Stomach smooth muscle (tissue), 2 donors: ENCODE measurements around the gene LBR.

Source experiments
- H3K27ac ChIP-seq: one replicate; pipeline ENCODE4 v1.7.0; 2013; ENCODE audit warnings: mild to moderate bottlenecking, low read length, inconsistent platforms
- H3K27me3 ChIP-seq, 2 donors: one replicate each; pipeline ENCODE4 v1.7.0; 2013; ENCODE audit warnings: low read length in 2 of 2; ENCODE audit not compliant: insufficient read depth in 2 of 2, control insufficient read depth in 1 of 2
- H3K36me3 ChIP-seq, 2 donors: one replicate each; pipeline ENCODE4 v1.7.0; 2013; ENCODE audit warnings: low read length in 2 of 2; ENCODE audit not compliant: control insufficient read depth in 2 of 2, insufficient read depth in 2 of 2
- H3K4me1 ChIP-seq: one replicate; pipeline ENCODE4 v1.7.0; 2013; ENCODE audit warnings: low read length; ENCODE audit not compliant: control insufficient read depth, insufficient read depth
- H3K4me3 ChIP-seq, 2 donors: one replicate each; pipeline ENCODE4 v1.7.0; 2013; ENCODE audit warnings: low read length in 2 of 2
- H3K9ac ChIP-seq, 2 donors: one replicate each; pipeline ENCODE4 v1.7.0; 2013; ENCODE audit warnings: low read length in 2 of 2, mild to moderate bottlenecking in 1 of 2
- H3K9me3 ChIP-seq, 2 donors: one replicate each; pipeline ENCODE4 v1.7.0; 2013; ENCODE audit warnings: low read length in 2 of 2; ENCODE audit not compliant: control insufficient read depth in 2 of 2
- donor health status: healthy.
- donor health status: Pancreatic carcinoma.

The LBR gene

GRCh38 chr1:225368036-225368552 lies 59.7 kb downstream of the LBR start:
- Histone ChIP-seq H3K36me3 (no peaks in the 10 kb centered on the region), H3K27ac (no peak overlapping the region), H3K9ac (no peak overlapping the region), H3K27me3 (peaks cover 0 to 2% of the 10 kb centered on the region in 2 donors), H3K9me3 (no peaks in the 10 kb centered on the region), H3K4me1 (no peaks in the 10 kb centered on the region), H3K4me3 (no peak overlapping the region)

DNA sequence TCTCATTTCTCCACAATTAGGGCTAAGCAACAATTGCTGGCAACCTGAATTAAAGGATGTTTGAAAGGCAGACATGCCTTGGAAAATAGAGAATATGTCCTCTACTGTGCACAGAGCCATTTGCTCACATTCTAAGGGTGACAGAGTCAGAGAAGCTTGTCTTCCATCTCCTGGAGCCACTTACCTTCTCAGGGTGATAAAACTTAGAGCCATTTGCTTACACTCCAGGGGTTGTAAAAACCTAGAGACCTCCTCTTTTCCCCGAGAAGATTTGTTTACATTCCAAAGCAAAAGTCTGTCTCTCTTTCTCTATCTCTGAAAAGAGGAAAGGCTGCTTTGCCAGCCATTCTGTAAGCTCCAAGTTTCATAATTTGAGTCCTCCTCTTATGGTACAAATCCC lies 61.3 kb downstream of the LBR start:
- Histone ChIP-seq H3K27ac (no peak overlapping the region), H3K27me3 (peaks cover 0 to 2% of the 10 kb centered on the region in 2 donors), H3K9me3 (no peaks in the 10 kb centered on the region), H3K9ac (no peak overlapping the region), H3K4me1 (no peaks in the 10 kb centered on the region), H3K4me3 (no peak overlapping the region), H3K36me3 (no peaks in the 10 kb centered on the region)

DNA sequence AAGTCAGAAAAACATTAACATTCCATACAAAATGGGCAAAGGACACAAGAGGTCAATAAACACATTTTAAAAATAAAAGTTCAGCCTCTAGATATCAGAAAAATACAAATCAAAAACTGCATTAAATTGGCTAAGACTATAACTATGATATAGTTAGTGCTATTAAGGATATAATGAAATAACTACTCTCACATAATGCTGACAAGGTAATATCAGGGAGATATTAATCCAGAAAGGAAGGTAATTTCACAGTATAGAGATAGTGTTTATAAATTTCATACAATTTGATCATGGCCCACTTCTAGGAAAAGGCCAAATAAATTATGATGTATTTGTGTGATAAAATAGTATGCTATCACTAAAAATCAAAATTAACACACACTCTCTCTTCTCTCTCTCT lies 61.8 kb downstream of the LBR start:
- Histone ChIP-seq H3K9ac (no peak overlapping the region), H3K27me3 (peaks cover 0 to 2% of the 10 kb centered on the region in 2 donors)

DNA sequence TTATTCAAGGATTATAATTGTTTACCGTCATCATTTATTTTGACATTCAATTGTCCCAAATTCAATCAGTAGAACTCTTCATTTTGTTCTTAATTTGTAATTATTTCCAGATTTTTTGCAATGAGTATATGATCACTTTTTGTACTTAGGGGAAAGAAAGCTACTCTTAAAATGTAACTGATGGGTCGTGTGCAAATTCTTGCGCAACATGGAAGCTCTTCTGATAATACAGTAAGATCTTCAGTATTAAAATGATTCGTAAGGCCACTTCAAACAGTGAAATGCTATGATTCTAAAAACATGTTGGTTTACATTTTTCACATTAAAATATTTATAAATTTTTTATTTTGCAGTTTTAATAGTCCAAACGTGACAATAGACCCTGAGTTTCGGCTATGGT lies 63.4 kb downstream of the LBR start:
- Histone ChIP-seq H3K27me3 (peaks cover 0 to 2% of the 10 kb centered on the region in 2 donors), H3K9me3 (no peaks in the 10 kb centered on the region), H3K27ac (no peak overlapping the region), H3K36me3 (no peaks in the 10 kb centered on the region), H3K4me3 (no peak overlapping the region), H3K9ac (no peak overlapping the region), H3K4me1 (no peaks in the 10 kb centered on the region)

More for the DNA sequence above, 61.8 kb downstream of the LBR start:
- Histone ChIP-seq H3K27ac (no peak overlapping the region), H3K9me3 (no peaks in the 10 kb centered on the region), H3K4me3 (no peak overlapping the region), H3K4me1 (no peaks in the 10 kb centered on the region), H3K36me3 (no peaks in the 10 kb centered on the region)

GRCh38 chr1:225362805-225363204 lies 65.0 kb downstream of the LBR start:
- Histone ChIP-seq H3K27ac (no peak overlapping the region), H3K36me3 (no peaks in the 10 kb centered on the region), H3K27me3 (peaks cover 0 to 2% of the 10 kb centered on the region in 2 donors), H3K9ac (no peak overlapping the region), H3K4me1 (no peaks in the 10 kb centered on the region), H3K4me3 (no peak overlapping the region), H3K9me3 (no peaks in the 10 kb centered on the region)

DNA sequence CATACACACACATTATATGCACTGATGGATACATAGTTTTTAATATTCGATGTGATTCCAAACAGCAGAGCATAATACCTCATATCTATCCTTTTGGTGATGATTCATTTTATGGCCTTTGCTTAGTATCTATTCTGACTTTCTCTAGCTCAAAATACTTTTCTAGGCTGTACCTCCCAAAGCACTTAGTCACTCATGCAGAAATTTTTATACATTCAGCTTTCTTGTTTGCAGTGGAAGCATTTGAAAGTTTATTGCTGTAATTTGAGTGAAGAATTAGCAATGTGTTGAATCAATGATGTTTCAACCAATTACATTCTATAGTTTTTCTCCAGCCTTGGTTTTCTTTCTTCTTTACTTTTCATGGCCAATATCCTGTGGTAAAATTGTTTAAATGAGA lies 66.7 kb downstream of the LBR start:
- H3K27ac ChIP-seq: no peak overlapping the region
- peaks cover 0 to 2% of the 10 kb centered on the region in 2 donors for H3K27me3 ChIP-seq
- H3K4me3 ChIP-seq: no peak overlapping the region
- no peaks in the 10 kb centered on the region for H3K9me3 ChIP-seq
- H3K9ac ChIP-seq: no peak overlapping the region
- no peaks in the 10 kb centered on the region for H3K36me3 ChIP-seq
- no peaks in the 10 kb centered on the region for H3K4me1 ChIP-seq

- no peaks in the 10 kb centered on the region for H3K27me3 ChIP-seq
- no peaks in the 10 kb centered on the region for H3K9me3 ChIP-seq
- no peaks in the 10 kb centered on the region for H3K4me1 ChIP-seq
- no peaks in the 10 kb centered on the region for H3K36me3 ChIP-seq
- no peak overlapping the region for H3K27ac ChIP-seq
- H3K4me3 ChIP-seq: no peak overlapping the region
- H3K9ac ChIP-seq: no peak overlapping the region
Observed at GRCh38 chr1:225360119-225360518, 67.7 kb downstream of the LBR start.

GRCh38 chr1:225355863-225356262 lies 72.0 kb downstream of the LBR start:
- no peaks in the 10 kb centered on the region for H3K4me1 ChIP-seq
- no peaks in the 10 kb centered on the region for H3K36me3 ChIP-seq
- H3K27ac ChIP-seq: no peak overlapping the region
- no peak overlapping the region for H3K4me3 ChIP-seq
- no peaks in the 10 kb centered on the region for H3K27me3 ChIP-seq
- no peaks in the 10 kb centered on the region for H3K9me3 ChIP-seq
- no peak overlapping the region for H3K9ac ChIP-seq

DNA sequence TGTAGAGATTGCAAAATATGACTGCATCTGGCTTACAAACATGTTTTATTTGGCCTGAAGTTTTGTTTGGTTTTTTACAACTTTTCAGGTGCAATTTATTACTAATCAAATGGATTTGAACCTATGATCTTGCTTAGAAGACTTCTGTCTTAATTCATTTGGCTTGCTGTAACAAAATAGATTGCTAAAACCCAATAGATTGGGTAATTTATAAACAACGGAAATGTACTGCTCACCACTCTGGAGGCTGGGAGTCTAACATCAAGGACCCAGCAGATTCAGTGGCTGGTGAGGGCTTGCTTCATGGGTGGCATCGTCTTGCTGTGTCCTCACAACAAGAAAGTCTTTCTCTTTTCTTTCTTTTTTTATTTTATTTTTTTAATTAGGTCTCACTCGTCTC lies 72.9 kb downstream of the LBR start:
- Histone ChIP-seq H3K9ac (no peak overlapping the region), H3K36me3 (no peaks in the 10 kb centered on the region), H3K27me3 (no peaks in the 10 kb centered on the region), H3K9me3 (no peaks in the 10 kb centered on the region), H3K4me3 (no peak overlapping the region), H3K4me1 (no peaks in the 10 kb centered on the region), H3K27ac (no peak overlapping the region)
